Fibroblast of skin of right biceps (primary cell): ENCODE measurements around the gene GUSB.

Experiments used
- DNase-seq: peaks from one replicate; pipeline ENCODE4 v3.0.0-alpha.2; 2013

The GUSB gene

DNA sequence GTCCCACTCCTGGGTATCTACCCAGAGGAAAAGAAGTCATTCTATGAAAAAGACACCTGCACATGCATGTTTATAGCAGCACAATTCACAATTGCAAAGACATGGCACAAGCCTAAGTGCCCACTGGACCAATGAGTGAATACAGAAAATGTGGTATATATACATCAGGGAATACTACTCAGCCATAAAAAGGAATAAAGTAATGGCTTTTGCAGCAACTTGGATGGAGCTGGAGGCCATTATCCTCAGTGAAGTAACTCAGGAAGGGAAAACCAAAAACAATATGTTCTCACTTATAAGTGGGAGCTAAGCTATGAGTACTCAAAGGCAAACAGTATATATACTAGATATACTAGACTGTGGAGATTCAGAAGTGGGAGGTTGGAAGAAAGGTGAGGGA lies 55.4 kb downstream of the GUSB start:
- no peak for DNase-seq

DNA sequence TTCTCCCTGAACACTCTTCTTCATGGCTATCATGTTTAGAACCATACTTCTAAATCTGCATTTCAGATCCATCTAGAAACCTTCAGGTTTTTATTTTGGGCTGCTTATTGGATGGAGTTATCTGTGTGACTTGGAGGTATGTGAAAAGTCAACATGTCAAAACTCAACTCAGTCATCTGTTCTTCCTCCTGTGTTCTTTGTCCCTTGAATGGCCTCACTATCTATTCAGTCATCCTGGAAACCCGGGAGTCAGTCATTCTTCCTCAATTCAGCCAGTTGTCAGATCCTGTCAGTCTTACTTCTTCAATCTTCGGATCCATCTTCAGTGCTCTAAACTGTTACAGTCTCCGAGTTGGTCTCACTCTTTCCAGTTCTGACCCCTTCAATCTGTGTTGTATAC lies 57.0 kb downstream of the GUSB start:
- no peak for DNase-seq

DNA sequence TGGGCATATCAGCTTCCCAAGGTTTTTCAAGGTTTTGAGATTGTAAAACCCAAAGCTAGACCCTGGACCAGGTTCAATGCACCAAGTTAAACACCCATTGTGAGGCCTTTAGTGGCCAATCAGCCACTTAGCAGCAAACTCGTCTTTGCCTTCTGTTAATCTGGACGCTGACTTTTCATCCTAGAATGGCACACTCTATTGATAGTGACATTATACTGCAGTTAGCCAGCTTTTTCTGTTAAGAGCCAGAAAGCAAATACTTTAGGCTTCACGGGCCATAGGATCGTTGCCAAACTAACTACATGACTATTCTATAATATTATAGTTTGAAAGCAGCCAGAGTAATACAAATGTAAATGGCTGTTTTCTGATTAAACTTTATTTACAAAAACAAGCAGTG lies 57.8 kb downstream of the GUSB start:
- no peak for DNase-seq

DNA sequence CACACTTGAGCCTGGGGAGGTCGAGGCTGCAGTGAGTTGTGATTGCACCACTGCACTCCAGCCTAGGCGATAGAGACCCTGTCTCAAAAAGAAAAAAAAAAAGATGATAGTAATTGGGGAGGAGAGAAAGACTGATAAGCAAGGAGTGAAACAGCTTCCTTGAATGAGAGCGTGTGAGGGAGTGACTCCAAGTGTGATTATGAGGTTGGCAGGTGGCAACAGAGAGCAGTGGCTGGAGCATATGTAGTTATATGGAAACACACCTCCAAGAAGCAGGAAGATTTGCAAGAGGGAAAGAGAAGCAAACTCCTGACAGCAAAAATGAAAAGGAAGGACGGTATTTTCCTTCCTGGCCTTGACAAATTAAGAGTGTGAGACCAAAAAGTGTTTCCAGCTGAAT lies 58.7 kb downstream of the GUSB start:
- no peak for DNase-seq

DNA sequence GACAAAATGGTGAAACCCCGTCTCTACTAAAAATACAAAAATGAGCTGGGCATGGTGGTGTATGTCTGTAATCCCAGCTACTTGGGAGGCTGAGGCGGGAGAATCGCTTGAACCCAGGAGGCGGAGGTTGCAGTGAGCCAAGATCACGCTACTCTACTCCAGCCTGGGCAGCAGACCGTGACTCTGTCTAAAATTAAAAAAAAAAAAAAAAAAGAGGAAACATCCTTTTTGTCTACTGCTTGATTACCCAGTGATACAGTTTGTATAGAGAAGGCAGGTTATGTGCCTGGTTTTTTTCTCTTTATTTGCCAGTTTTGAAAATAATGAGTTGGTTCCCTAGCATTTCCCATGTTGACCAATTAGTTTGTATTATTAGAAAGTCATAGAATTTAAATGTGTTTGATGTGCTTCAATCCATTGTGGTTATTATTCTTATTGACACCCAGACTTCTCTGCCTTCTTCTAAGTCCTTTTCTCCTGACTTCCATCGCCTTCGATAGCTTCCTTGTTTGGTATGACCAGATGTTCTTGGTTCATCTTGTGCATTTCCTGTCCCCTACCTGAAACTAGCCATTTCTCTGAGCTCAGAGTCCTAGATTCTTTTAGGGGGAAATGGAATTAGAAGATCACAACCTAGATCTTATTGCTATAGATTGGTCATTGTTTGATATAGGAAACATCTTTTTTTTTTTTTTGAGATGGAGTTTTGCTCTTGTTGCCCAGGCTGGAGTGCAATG lies 65.9 kb downstream of the GUSB start:
- DNase-seq = no peak

DNA sequence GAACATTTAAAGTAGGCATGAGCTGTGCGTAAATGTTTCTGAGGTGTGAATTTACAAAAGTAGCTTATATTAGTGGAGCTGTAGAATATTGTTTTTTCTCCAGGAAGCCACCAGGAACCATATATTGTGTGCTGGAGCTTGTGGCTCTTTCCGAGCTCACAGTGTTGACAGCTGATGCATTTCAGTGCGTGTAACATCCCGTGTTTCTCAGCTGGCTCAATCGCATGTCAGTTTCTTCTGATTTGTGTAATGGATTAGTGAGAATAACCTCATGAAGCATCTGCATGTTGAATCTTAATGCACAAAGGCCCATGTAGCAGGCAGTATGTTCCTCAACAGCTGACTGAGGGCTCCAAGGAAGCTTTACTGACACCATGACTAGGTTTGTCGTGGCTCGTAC lies 69.8 kb downstream of the GUSB start:
- DNase-seq = no peak
